ENCODE data around the gene UBAC1. TPM values are rescaled to one million over a fixed set of nuclear protein-coding genes. Genes with fewer than 3 reads are reported as not detected.
"Not testable (repeated sequence)": the region's sequence is repeated elsewhere in the genome, so short reads cannot be mapped to it uniquely, and the experiment has no call there.

Gene UBAC1
- total and polyA plus RNA-seq, 11 donors: 71.1 to 140 (median 100) TPM

DNA sequence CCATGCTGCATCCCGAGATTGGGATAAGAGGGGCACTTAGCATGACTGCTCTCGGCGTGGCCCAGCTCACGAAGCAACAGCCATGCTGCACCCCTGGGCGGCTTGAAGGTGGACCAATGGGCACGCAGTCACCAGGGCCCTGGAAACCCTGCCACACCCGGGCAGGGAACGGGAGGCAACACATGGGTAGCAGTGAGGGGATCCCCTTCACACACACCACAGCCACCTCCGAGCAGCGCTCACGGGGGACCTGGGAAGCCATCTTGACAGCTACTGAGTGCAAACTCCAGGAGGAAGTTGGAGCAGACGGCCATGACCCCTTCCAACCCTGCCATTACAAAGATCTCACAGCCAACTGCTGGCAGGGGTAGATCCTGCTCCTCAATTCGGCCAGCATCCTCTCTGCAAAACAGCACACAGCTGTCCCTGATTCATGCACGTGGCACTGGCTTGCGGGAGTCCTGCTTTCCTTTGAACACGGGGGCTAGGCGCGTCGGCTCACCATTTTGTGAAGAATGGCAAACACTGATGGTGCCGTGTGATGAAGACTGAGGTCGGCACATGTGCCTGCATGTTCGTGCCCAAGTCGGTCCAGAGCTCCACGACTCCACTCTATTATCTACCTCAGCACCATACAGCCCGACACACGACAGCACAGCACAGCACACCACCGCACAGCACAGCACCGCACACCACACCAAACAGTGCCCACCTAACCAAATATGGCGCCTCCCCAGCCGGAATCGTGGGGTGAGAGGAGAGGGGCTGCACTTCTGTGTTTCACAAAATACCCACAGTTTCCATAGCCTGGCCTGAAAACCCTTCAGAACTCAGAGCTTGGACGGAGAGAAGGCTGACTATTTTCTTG lies 5.0 kb downstream of the UBAC1 start:
- no peak for TF ChIP-seq POLR2A (IDR thresholded peaks at IDR 0.05)
- TF ChIP-seq, protein P1, sequence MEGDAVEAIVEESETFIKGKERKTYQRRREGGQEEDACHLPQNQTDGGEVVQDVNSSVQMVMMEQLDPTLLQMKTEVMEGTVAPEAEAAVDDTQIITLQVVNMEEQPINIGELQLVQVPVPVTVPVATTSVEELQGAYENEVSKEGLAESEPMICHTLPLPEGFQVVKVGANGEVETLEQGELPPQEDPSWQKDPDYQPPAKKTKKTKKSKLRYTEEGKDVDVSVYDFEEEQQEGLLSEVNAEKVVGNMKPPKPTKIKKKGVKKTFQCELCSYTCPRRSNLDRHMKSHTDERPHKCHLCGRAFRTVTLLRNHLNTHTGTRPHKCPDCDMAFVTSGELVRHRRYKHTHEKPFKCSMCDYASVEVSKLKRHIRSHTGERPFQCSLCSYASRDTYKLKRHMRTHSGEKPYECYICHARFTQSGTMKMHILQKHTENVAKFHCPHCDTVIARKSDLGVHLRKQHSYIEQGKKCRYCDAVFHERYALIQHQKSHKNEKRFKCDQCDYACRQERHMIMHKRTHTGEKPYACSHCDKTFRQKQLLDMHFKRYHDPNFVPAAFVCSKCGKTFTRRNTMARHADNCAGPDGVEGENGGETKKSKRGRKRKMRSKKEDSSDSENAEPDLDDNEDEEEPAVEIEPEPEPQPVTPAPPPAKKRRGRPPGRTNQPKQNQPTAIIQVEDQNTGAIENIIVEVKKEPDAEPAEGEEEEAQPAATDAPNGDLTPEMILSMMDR (IDR thresholded peaks at IDR 0.05): no peak
- WGBS, 4 donors: 68 to 79% (median 73%) methylated on average over 28 to 32 of the region's 32 CpGs
- Histone ChIP-seq H3K27ac (peak overlapping the region in 3 of 12 donors; percentile 9 to 60 (median 13)), H3K36me3 (peaks cover 0 to 40% (median 36%) of the 10 kb centered on the region in 9 donors), H3K9me3 (no peaks in the 10 kb centered on the region), H3K4me1 (peaks cover 0 to 54% (median 28%) of the 10 kb centered on the region in 12 donors), H3K27me3 (no peaks in the 10 kb centered on the region), H3K4me3 (no peak overlapping the region)
- intact Hi-C loops (cut with DNase I): loop anchor here in 5 of 10 donors (5.0 to 10.0 kb wide), 6 partner anchors 49 to 351 kb away; partner anchors contain the start of genes CAMSAP1 (in 2 of the 5) and KCNT1 (in 2 of the 5)
- ATAC-seq: peak in 3 of 4 donors; percentile 6 to 47 (median 14)
- DNase-seq: no peak

DNA sequence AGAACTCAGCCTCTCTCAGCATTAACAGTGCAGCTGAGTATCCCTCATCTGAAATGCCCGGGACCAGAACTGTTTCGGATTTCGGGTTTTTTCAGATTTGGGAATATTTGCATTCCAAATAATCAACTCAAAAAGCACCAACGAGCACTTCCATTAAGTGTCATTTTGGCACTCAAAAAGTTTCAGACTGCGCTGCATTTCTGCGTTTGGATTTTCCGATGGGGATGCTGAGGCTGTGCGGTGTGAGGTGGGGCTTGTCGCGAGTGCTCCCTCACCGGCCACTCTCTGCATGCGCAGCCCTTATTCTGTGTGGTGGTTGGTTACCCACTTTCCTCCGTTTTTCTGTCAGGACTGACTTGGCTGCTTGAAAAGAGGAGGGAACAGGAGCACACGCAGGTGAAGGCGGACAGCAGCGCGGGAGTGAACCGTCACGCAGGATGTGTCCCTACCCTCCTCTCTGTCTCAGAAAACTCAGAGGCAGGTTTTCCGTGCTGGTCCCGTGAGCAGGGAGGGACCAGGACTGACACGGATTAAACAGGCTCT lies 8.4 kb downstream of the UBAC1 start:
- peaks cover 0 to 73% (median 66%) of the 10 kb centered on the region in 9 donors for H3K36me3 ChIP-seq
- no peaks in the 10 kb centered on the region for H3K27me3 ChIP-seq
- 93 to 96% (median 95%) methylated on average over 22 of the region's 22 CpGs for WGBS, 4 donors
- no peaks in the 10 kb centered on the region for H3K9me3 ChIP-seq
- no peak overlapping the region for H3K27ac ChIP-seq
- ATAC-seq: no peak
- intact Hi-C loops (cut with DNase I): loop anchor here in 3 of 10 donors (10.0 kb wide), 3 partner anchors 78 to 348 kb away; partner anchors contain the start of gene KCNT1 (in 1 of the 3)
- DNase-seq: no peak
- H3K4me1 ChIP-seq: peaks cover 0 to 36% (median 10%) of the 10 kb centered on the region in 12 donors
- TF ChIP-seq, protein P1 (IDR thresholded peaks at IDR 0.05): no peak
- no peak for TF ChIP-seq POLR2A (IDR thresholded peaks at IDR 0.05)
- H3K4me3 ChIP-seq: no peak overlapping the region

- Histone ChIP-seq H3K4me3 (no peak overlapping the region), H3K27ac (no peak overlapping the region), H3K4me1 (peaks cover 0 to 29% (median 8%) of the 10 kb centered on the region in 12 donors), H3K36me3 (peaks cover 0 to 80% (median 72%) of the 10 kb centered on the region in 9 donors), H3K27me3 (no peaks in the 10 kb centered on the region), H3K9me3 (no peaks in the 10 kb centered on the region)
- intact Hi-C loops (cut with DNase I): loop anchor here in 3 of 10 donors (10.0 kb wide), 3 partner anchors 77 to 347 kb away; partner anchors contain the start of gene KCNT1 (in 1 of the 3)
- ATAC-seq (peak in 1 of 4 donors; percentile 16), DNase-seq (no peak)
- 80 to 86% (median 82%) methylated on average over 14 to 18 of the region's 18 CpGs for WGBS, 4 donors
- TF ChIP-seq POLR2A (IDR thresholded peaks at IDR 0.05): no peak
- TF ChIP-seq, protein P1 (IDR thresholded peaks at IDR 0.05): no peak
These were observed 9.1 kb downstream of the UBAC1 start for GRCh38 chr9:135951889-135952663.

- H3K4me1 ChIP-seq: peaks cover 0 to 22% (median 2%) of the 10 kb centered on the region in 12 donors
- not testable (repeated sequence) for H3K27ac ChIP-seq
These were observed 9.9 kb downstream of the UBAC1 start for GRCh38 chr9:135951310-135951709.

GRCh38 chr9:135950841-135951240 lies 10.3 kb downstream of the UBAC1 start:
- not testable (repeated sequence) for H3K27ac ChIP-seq, DNase-seq, ATAC-seq, H3K4me3 ChIP-seq, H3K27me3 ChIP-seq, H3K9me3 ChIP-seq
- WGBS, 4 donors: 93 to 97% (median 96%) methylated on average over 4 of the region's 4 CpGs
- peaks cover 0 to 17% (median under 1%) of the 10 kb centered on the region in 12 donors for H3K4me1 ChIP-seq
- intact Hi-C loops (cut with DNase I): loop anchor here in 3 of 10 donors (10.0 kb wide), 3 partner anchors 76 to 346 kb away; partner anchors contain the start of gene KCNT1 (in 1 of the 3)
- H3K36me3 ChIP-seq: peaks cover 0 to 92% (median 85%) of the 10 kb centered on the region in 9 donors

More at GRCh38 chr9:135951310-135951709, 9.9 kb downstream of the UBAC1 start:
- H3K27me3 ChIP-seq, H3K9me3 ChIP-seq, ATAC-seq, H3K4me3 ChIP-seq, DNase-seq: not testable (repeated sequence)
- intact Hi-C loops (cut with DNase I): loop anchor here in 3 of 10 donors (10.0 kb wide), 3 partner anchors 77 to 347 kb away; partner anchors contain the start of gene KCNT1 (in 1 of the 3)
- peaks cover 0 to 87% (median 80%) of the 10 kb centered on the region in 9 donors for H3K36me3 ChIP-seq
- 95 to 97% (median 96%) methylated on average over 8 of the region's 8 CpGs for WGBS, 4 donors
